GM12878 (cell line): ENCODE measurements around the gene EVA1A. TPM values are rescaled to one million over a fixed set of nuclear protein-coding genes. Genes with fewer than 3 reads are reported as not detected.

Source experiments
- ATAC-seq: fragments of 200-7000 bp; cut with Tn5 transposase; 3 replicates; pipeline ENCODE4 v1.9.1; 2020; ENCODE audit warnings: mild to moderate bottlenecking, moderate library complexity
- BruUV-seq: library from RNA; stranded (reverse); fragments of 400-500 nt; replicated peaks from 2 replicates; lab custom pipeline; 2021; lab: Mats Ljungman, UMichigan
- CTCF ChIA-PET: fragments of 300-600 bp; sonication (Branson Sonifier 250); formaldehyde crosslinking; extraction: SDS; loops from one replicate; lab custom pipeline; 2021; ENCODE audit warnings: inconsistent platforms; lab: Yijun Ruan, JAX
- POLR2A ChIA-PET: fragments of 350-600 bp; formaldehyde crosslinking; extraction: SDS; loops from one replicate; lab custom pipeline; 2021; ENCODE audit warnings: inconsistent platforms; lab: Charles Lee
- RAD21 ChIA-PET: fragments of 300-600 bp; sonication (Branson Sonifier 250); formaldehyde crosslinking; loops from one replicate; lab custom pipeline; 2023; ENCODE audit warnings: antibody characterized with exemption; ENCODE audit not compliant: unreplicated experiment; lab: Charles Lee
- SMC1A ChIA-PET: fragments of 300-600 bp; sonication (Branson Sonifier 250); formaldehyde crosslinking; loops from one replicate; lab custom pipeline; 2023; ENCODE audit not compliant: unreplicated experiment, uncharacterized antibody; lab: Charles Lee
- DNase-seq: peaks from one replicate; pipeline ENCODE4 v3.0.0-alpha.2; 2011; ENCODE audit warnings: low read depth, low spot score
- FAIRE-seq: peaks from 3 replicates; lab custom pipeline; 2011; peaks lifted over from hg19 to GRCh38; lab: Jason Lieb, UNC
- H2AFZ ChIP-seq: 2 replicates; pipeline ENCODE4 v1.6.0; 2011; ENCODE audit warnings: low read depth, low read length, control low read depth; ENCODE audit not compliant: control insufficient read depth
- H3K27ac ChIP-seq: 2 replicates; pipeline ENCODE4 v1.5.1; 2011; ENCODE audit warnings: control low read depth; ENCODE audit not compliant: control insufficient read depth, insufficient read depth
- H3K27me3 ChIP-seq, 2 experiments: replicated peaks in 1 of 2; 2 replicates each; pipeline versions ENCODE4 v1.6.0 to v1.6.1; 2011; ENCODE audit warnings: low read length in 1 of 2; ENCODE audit not compliant: control insufficient read depth in 2 of 2, insufficient read depth in 2 of 2
- H3K36me3 ChIP-seq, 2 experiments: 2 replicates each; pipeline ENCODE4 v1.5.1; 2011; ENCODE audit warnings: low read length in 1 of 2; ENCODE audit not compliant: control insufficient read depth in 2 of 2, insufficient read depth in 2 of 2
- H3K4me1 ChIP-seq: 2 replicates; pipeline ENCODE4 v1.6.1; 2011; ENCODE audit warnings: mild to moderate bottlenecking, low read length, moderate library complexity, mixed read lengths; ENCODE audit not compliant: control insufficient read depth, insufficient read depth
- H3K4me2 ChIP-seq: 2 replicates; pipeline ENCODE4 v1.6.0; 2011; ENCODE audit warnings: control low read depth; ENCODE audit not compliant: control insufficient read depth, insufficient read depth
- H3K4me3 ChIP-seq: fragments of 200-600 bp; sonication (generic); 2 replicates; pipeline ENCODE4 v1.5.1; 2016
- H3K79me2 ChIP-seq: 2 replicates; pipeline ENCODE4 v1.6.0; 2011; ENCODE audit warnings: low read length; ENCODE audit not compliant: control insufficient read depth, insufficient read depth
- H3K9ac ChIP-seq: 2 replicates; pipeline ENCODE4 v1.8.0; 2011; ENCODE audit warnings: low read length, control low read depth, mixed read lengths; ENCODE audit not compliant: control insufficient read depth, insufficient read depth
- H3K9me3 ChIP-seq: replicated peaks from 3 replicates; pipeline ENCODE4 v1.5.1; 2011; ENCODE audit warnings: mild to moderate bottlenecking, low read length; ENCODE audit not compliant: control insufficient read depth, insufficient read depth
- H4K20me1 ChIP-seq: 2 replicates; pipeline ENCODE4 v1.6.0; 2011; ENCODE audit not compliant: control insufficient read depth, insufficient read depth
- ATF7 ChIP-seq: fragments of 450-650 bp; IDR thresholded peaks from 2 replicates; pipeline ENCODE4 v1.6.1; 2016; ENCODE audit warnings: low read depth, mild to moderate bottlenecking
- BMI1 ChIP-seq: fragments of 450-650 bp; IDR thresholded peaks from 2 replicates; pipeline ENCODE4 v1.6.1; 2016; ENCODE audit warnings: mild to moderate bottlenecking, moderate library complexity, borderline replicate concordance
- CBFB ChIP-seq: IDR thresholded peaks from 2 replicates; pipeline ENCODE4 v1.6.1; 2016; ENCODE audit warnings: antibody characterized with exemption, low read depth
- E4F1 ChIP-seq: fragments of 450-650 bp; IDR thresholded peaks from 2 replicates; pipeline ENCODE4 v1.6.1; 2018; ENCODE audit warnings: borderline replicate concordance, mild to moderate bottlenecking; ENCODE audit not compliant: partially characterized antibody
- HCFC1 ChIP-seq: fragments of 150-350 bp; IDR thresholded peaks from 2 replicates; pipeline ENCODE4 v1.6.1; 2014; ENCODE audit warnings: low read length
- MEF2A ChIP-seq: IDR thresholded peaks from 2 replicates; pipeline ENCODE4 v1.6.1; 2011; ENCODE audit warnings: low read depth, mild to moderate bottlenecking, low read length, moderate library complexity; ENCODE audit not compliant: insufficient read depth
- NBN ChIP-seq: fragments of 450-650 bp; IDR thresholded peaks from 2 replicates; pipeline ENCODE4 v1.6.1; 2016
- NKRF ChIP-seq: fragments of 450-650 bp; conservative IDR thresholded peaks from 2 replicates; pipeline ENCODE4 v1.6.1; 2017; ENCODE audit warnings: mild to moderate bottlenecking, moderate library complexity
- SMARCA5 ChIP-seq: fragments of 450-650 bp; IDR thresholded peaks from 2 replicates; pipeline ENCODE4 v1.6.1; 2017; ENCODE audit warnings: mild to moderate bottlenecking
- TCF3 ChIP-seq: IDR thresholded peaks from 2 replicates; pipeline ENCODE4 v1.6.1; 2012; ENCODE audit warnings: low read depth, mild to moderate bottlenecking, low read length, borderline replicate concordance; ENCODE audit not compliant: insufficient read depth
- ZBTB11 ChIP-seq: fragments of 450-650 bp; formaldehyde crosslinking; IDR thresholded peaks from 2 replicates; pipeline ENCODE4 v1.5.0; 2022; ENCODE audit warnings: mild to moderate bottlenecking, missing genetic modification characterization
- ZBTB33 ChIP-seq: fragments of 450-650 bp; IDR thresholded peaks from 2 replicates; pipeline ENCODE4 v1.6.1; 2017; ENCODE audit warnings: mild to moderate bottlenecking
- ZNF207 ChIP-seq: fragments of 450-650 bp; IDR thresholded peaks from 2 replicates; pipeline ENCODE4 v1.6.1; 2014; ENCODE audit warnings: antibody characterized with exemption, mild to moderate bottlenecking, borderline replicate concordance
- ZNF217 ChIP-seq: fragments of 450-650 bp; IDR thresholded peaks from 2 replicates; pipeline ENCODE4 v1.6.1; 2017; ENCODE audit warnings: antibody characterized with exemption, mild to moderate bottlenecking
- ZZZ3 ChIP-seq: IDR thresholded peaks from 2 replicates; pipeline ENCODE4 v1.6.1; 2011; ENCODE audit warnings: low read depth; ENCODE audit not compliant: control insufficient read depth, insufficient read length
- in situ Hi-C: fragments of 300-500 bp; cut with MboI; formaldehyde crosslinking; loops from 9 replicates; pipeline ENCODE4 v1.14.3; 2018; ENCODE audit warnings: mixed read lengths
- intact Hi-C: fragments of 100-400 bp; cut with micrococcal nuclease; formaldehyde crosslinking; loops from one replicate; pipeline ENCODE4 v1.14.2; 2022; ENCODE audit not compliant: unreplicated experiment
- polyA plus RNA-seq, 11 experiments: library from polyadenylated mRNA; depleted of rRNA in 4 of 11; unstranded in 6 of 11; stranded (reverse) in 5 of 11; fragments of >200 nt; fragmentation: Nextera tagmentation in 4 of 11; fragmentation: Illumina TruSeq in 1 of 11; extraction: Ambion mirVana in 4 of 11; extraction: Trizol in 1 of 11; gene quantifications; 1 replicate in 1 of 11; 2 replicates in 10 of 11; pipeline versions ENCODE4 v1.2.1 to v1.2.3, GENCODE V29; 2011 to 2016; ENCODE audit warnings: inconsistent platforms in 2 of 11, missing spikeins in 2 of 11, low read depth in 1 of 11
- total RNA-seq, 4 experiments: library from RNA; depleted of rRNA in 3 of 4; stranded (reverse); fragments of >200 nt in 3 of 4; fragmentation: Illumina TruSeq in 1 of 4; extraction: Trizol in 1 of 4; gene quantifications; 2 replicates each; pipeline versions ENCODE4 v1.2.1 to v1.2.3, GENCODE V29; 2013 to 2021

The EVA1A gene
- total and polyA plus RNA-seq, 10 of the 15 experiments (the other 5 are each of a cell fraction or from before 2014, with no cell fraction given): 0.13 to 1.0 (median 0.34) TPM; not detected in 5

- TF ChIP-seq E4F1: no peak
- no peak for TF ChIP-seq NBN
Observed at GRCh38 chr2:75527676-75528075, 33.1 kb downstream of the EVA1A start (continued).

GRCh38 chr2:75526842-75527241 is 33.9 kb downstream of the EVA1A start:
- no peaks in the 10 kb centered on the region for H3K27me3 ChIP-seq
- H3K4me3 ChIP-seq: no peak overlapping the region
- H2AFZ ChIP-seq: no peak overlapping the region
- ChIA-PET SMC1A (no interaction called here), CTCF (interaction anchor here (1.2 kb wide), 1 partner anchor 10 kb away, joined by 3 read pairs; no protein-coding TSS in a partner anchor), POLR2A (no interaction called here), RAD21 (no interaction called here)
- no peaks in the 10 kb centered on the region for H3K4me1 ChIP-seq
- in situ Hi-C loops (no loop called here), intact Hi-C loops (no loop called here)
- H3K36me3 ChIP-seq: no peaks in the 10 kb centered on the region
- no peaks in the 10 kb centered on the region; the same call in 2 of the 3 replicates for H3K9me3 ChIP-seq
- BruUV-seq: no TSS peak
- no peak overlapping the region for H3K9ac ChIP-seq
- H3K79me2 ChIP-seq: no peaks in the 10 kb centered on the region
- no peak for ATAC-seq
- TF ChIP-seq HCFC1 (no peak), CBFB (no peak), ZNF207 (no peak), SMARCA5 (no peak), ZNF217 (no peak), MEF2A (no peak), ZBTB11 (CRISPR knock-in tag) (no peak), NKRF (no peak), TCF3 (no peak), ZZZ3 (no peak), BMI1 (no peak), ZBTB33 (no peak), ATF7 (no peak)
- TF ChIP-seq, all 136 proteins: peak for 0
- FAIRE-seq: no peak
- Histone ChIP-seq H4K20me1 (no peaks in the 10 kb centered on the region), H3K4me2 (no peak overlapping the region), H3K27ac (no peak overlapping the region)
- DNase-seq: no peak
